Vagina (tissue), 2 donors: ENCODE data around the gene GPR153. TPM values are rescaled to one million over a fixed set of nuclear protein-coding genes. Genes with fewer than 3 reads are reported as not detected.

Experiments
- DNase-seq, 2 donors: peaks; one replicate each; pipeline ENCODE4 v3.0.0-alpha.2; 2017; ENCODE audit errors: extremely low spot score in 2 of 2
- H3K27ac ChIP-seq: fragments of 200-600 bp; sonication (generic); one replicate; pipeline ENCODE4 v1.5.1; 2019
- H3K27me3 ChIP-seq: fragments of 200-600 bp; sonication (generic); one replicate; pipeline ENCODE4 v1.5.1; 2019
- H3K36me3 ChIP-seq, 2 donors: fragments of 200-600 bp; sonication (generic); one replicate each; pipeline ENCODE4 v1.5.1; 2017 to 2019
- H3K4me1 ChIP-seq: fragments of 200-600 bp; sonication (generic); one replicate; pipeline ENCODE4 v1.5.1; 2019
- H3K4me3 ChIP-seq, 2 donors: fragments of 200-600 bp; sonication (generic); 1 replicate in 1 of 2; 2 replicates in 1 of 2; pipeline ENCODE4 v1.5.1; 2016 to 2019
- H3K9me3 ChIP-seq: fragments of 200-600 bp; sonication (generic); one replicate; pipeline ENCODE4 v1.5.1; 2019
- POLR2A ChIP-seq, 2 donors: fragments of 450-650 bp; IDR thresholded peaks; one replicate each; pipeline ENCODE4 v1.6.1; 2017; ENCODE audit warnings: antibody characterized with exemption in 2 of 2, mild to moderate bottlenecking in 2 of 2, moderate library complexity in 2 of 2
- POLR2AphosphoS5 ChIP-seq, 2 donors: sonication (generic); formaldehyde crosslinking; IDR thresholded peaks; one replicate each; pipeline ENCODE4 v1.9.0; 2017; ENCODE audit warnings: antibody characterized with exemption in 2 of 2, mild to moderate bottlenecking in 2 of 2, low read depth in 1 of 2; ENCODE audit not compliant: insufficient read depth in 1 of 2
- intact Hi-C: fragments of 100-400 bp; cut with DNase I; formaldehyde crosslinking; loops from one replicate; pipeline ENCODE4 v1.15.1; 2023
- total RNA-seq: library from RNA; depleted of rRNA; stranded (reverse); fragments of >200 nt; gene quantifications from one replicate; pipeline ENCODE4 v1.2.3, GENCODE V29; 2016
- TF ChIP-seq, protein P1 (sequence below), 3 experiments: fragments of 450-650 bp in 2 of 3; fragments of 200-600 bp in 1 of 3; sonication (generic) in 1 of 3; IDR thresholded peaks; one replicate each; pipeline ENCODE4 v1.5.1; 2017 to 2019; ENCODE audit warnings: antibody characterized with exemption in 3 of 3, mild to moderate bottlenecking in 2 of 3, moderate library complexity in 2 of 3

GPR153 gene
- total RNA-seq, 1 donor from 2014 or later, result 11.5 TPM

- no peak for DNase-seq
- Histone ChIP-seq H3K27ac (no peak overlapping the region), H3K9me3 (no peaks in the 10 kb centered on the region), H3K4me3 (no peak overlapping the region), H3K4me1 (no peaks in the 10 kb centered on the region), H3K27me3 (no peaks in the 10 kb centered on the region), H3K36me3 (no peaks in the 10 kb centered on the region)
- intact Hi-C loops, result no loop called here
- TF ChIP-seq, protein P1, sequence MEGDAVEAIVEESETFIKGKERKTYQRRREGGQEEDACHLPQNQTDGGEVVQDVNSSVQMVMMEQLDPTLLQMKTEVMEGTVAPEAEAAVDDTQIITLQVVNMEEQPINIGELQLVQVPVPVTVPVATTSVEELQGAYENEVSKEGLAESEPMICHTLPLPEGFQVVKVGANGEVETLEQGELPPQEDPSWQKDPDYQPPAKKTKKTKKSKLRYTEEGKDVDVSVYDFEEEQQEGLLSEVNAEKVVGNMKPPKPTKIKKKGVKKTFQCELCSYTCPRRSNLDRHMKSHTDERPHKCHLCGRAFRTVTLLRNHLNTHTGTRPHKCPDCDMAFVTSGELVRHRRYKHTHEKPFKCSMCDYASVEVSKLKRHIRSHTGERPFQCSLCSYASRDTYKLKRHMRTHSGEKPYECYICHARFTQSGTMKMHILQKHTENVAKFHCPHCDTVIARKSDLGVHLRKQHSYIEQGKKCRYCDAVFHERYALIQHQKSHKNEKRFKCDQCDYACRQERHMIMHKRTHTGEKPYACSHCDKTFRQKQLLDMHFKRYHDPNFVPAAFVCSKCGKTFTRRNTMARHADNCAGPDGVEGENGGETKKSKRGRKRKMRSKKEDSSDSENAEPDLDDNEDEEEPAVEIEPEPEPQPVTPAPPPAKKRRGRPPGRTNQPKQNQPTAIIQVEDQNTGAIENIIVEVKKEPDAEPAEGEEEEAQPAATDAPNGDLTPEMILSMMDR (IDR thresholded peaks at IDR 0.05), result no peak
- no peak for TF ChIP-seq POLR2A (IDR thresholded peaks at IDR 0.05)
- TF ChIP-seq POLR2AphosphoS5 (IDR thresholded peaks at IDR 0.05; ENCODE audit: insufficient read depth in 1 of 2, low read depth in 1 of 2), result no peak
Observed at GRCh38 chr1:6298940-6299465, 38.1 kb upstream of the GPR153 start.

- intact Hi-C loops, result no loop called here
- Histone ChIP-seq H3K4me1 (no peaks in the 10 kb centered on the region), H3K9me3 (no peaks in the 10 kb centered on the region), H3K27ac (no peak overlapping the region), H3K4me3 (no peak overlapping the region), H3K36me3 (no peaks in the 10 kb centered on the region), H3K27me3 (no peaks in the 10 kb centered on the region)
- DNase-seq, result no peak
- no peak for TF ChIP-seq POLR2AphosphoS5 (IDR thresholded peaks at IDR 0.05; ENCODE audit: insufficient read depth in 1 of 2, low read depth in 1 of 2)
- TF ChIP-seq, protein P1 (IDR thresholded peaks at IDR 0.05), result no peak
- TF ChIP-seq POLR2A (IDR thresholded peaks at IDR 0.05), result no peak
Observed at GRCh38 chr1:6298530-6298929, 37.6 kb upstream of the GPR153 start.

GRCh38 chr1:6295910-6296309 lies 35.0 kb upstream of the GPR153 start:
- no peaks in the 10 kb centered on the region for H3K36me3 ChIP-seq
- H3K4me1 ChIP-seq, result no peaks in the 10 kb centered on the region
- no peaks in the 10 kb centered on the region for H3K9me3 ChIP-seq
- H3K4me3 ChIP-seq, result no peak overlapping the region
- no peak overlapping the region for H3K27ac ChIP-seq
- H3K27me3 ChIP-seq, result no peaks in the 10 kb centered on the region
- TF ChIP-seq POLR2A (IDR thresholded peaks at IDR 0.05) (no peak), POLR2AphosphoS5 (IDR thresholded peaks at IDR 0.05; ENCODE audit: insufficient read depth in 1 of 2, low read depth in 1 of 2) (no peak)
- TF ChIP-seq, protein P1 (IDR thresholded peaks at IDR 0.05), result no peak
- DNase-seq, result no peak
- intact Hi-C loops, result no loop called here

GRCh38 chr1:6294890-6295556 lies 34.1 kb upstream of the GPR153 start:
- H3K4me3 ChIP-seq, result no peak overlapping the region
- DNase-seq, result no peak
- no peaks in the 10 kb centered on the region for H3K9me3 ChIP-seq
- no peak overlapping the region for H3K27ac ChIP-seq
- no peaks in the 10 kb centered on the region for H3K4me1 ChIP-seq
- no peaks in the 10 kb centered on the region for H3K27me3 ChIP-seq
- TF ChIP-seq POLR2A (IDR thresholded peaks at IDR 0.05), result no peak
- TF ChIP-seq, protein P1 (IDR thresholded peaks at IDR 0.05), result no peak
- TF ChIP-seq POLR2AphosphoS5 (IDR thresholded peaks at IDR 0.05; ENCODE audit: insufficient read depth in 1 of 2, low read depth in 1 of 2), result no peak
- intact Hi-C loops, result no loop called here
- H3K36me3 ChIP-seq, result no peaks in the 10 kb centered on the region
